H9 (cell line): ENCODE results near the gene PUM1. TPM values are rescaled to one million over a fixed set of nuclear protein-coding genes. Genes with fewer than 3 reads are reported as not detected.

Source experiments
- DNase-seq: peaks from one replicate; pipeline ENCODE4 v3.0.0-alpha.2; 2017
- H2AFZ ChIP-seq: one replicate; pipeline ENCODE4 v1.6.1; 2013; ENCODE audit warnings: mild to moderate bottlenecking, low read length, control low read depth, moderate library complexity
- H2AK5ac ChIP-seq: 2 replicates; pipeline ENCODE4 v1.6.1; 2013; ENCODE audit warnings: low read length, control low read depth, mixed read lengths; ENCODE audit not compliant: insufficient read length
- H2BK120ac ChIP-seq: one replicate; pipeline ENCODE4 v1.6.1; 2013; ENCODE audit warnings: low read depth, mild to moderate bottlenecking, low read length, control low read depth, inconsistent platforms; ENCODE audit not compliant: poor library complexity, severe bottlenecking
- H2BK12ac ChIP-seq: 2 replicates; pipeline ENCODE4 v1.6.1; 2013; ENCODE audit warnings: low read length, control low read depth, mixed read lengths, low read depth; ENCODE audit not compliant: insufficient read length
- H2BK15ac ChIP-seq: 2 replicates; pipeline ENCODE4 v1.6.1; 2013; ENCODE audit warnings: low read depth, low read length, control low read depth
- H2BK20ac ChIP-seq: one replicate; pipeline ENCODE4 v1.6.1; 2013; ENCODE audit warnings: low read depth, mild to moderate bottlenecking, low read length, control low read depth, inconsistent platforms; ENCODE audit not compliant: poor library complexity, severe bottlenecking
- H2BK5ac ChIP-seq: 2 replicates; pipeline ENCODE4 v1.6.1; 2013; ENCODE audit warnings: low read length, control low read depth, mixed read lengths; ENCODE audit not compliant: insufficient read length
- H3K14ac ChIP-seq: 2 replicates; pipeline ENCODE4 v1.6.1; 2013; ENCODE audit warnings: low read length, control low read depth; ENCODE audit not compliant: insufficient read depth
- H3K18ac ChIP-seq: 2 replicates; pipeline ENCODE4 v1.6.1; 2013; ENCODE audit warnings: low read depth, mild to moderate bottlenecking, mixed read lengths, low read length, control low read depth; ENCODE audit not compliant: insufficient read length
- H3K23ac ChIP-seq: 2 replicates; pipeline ENCODE4 v1.6.1; 2013; ENCODE audit warnings: low read length, control low read depth, mixed read lengths, low read depth; ENCODE audit not compliant: insufficient read length
- H3K23me2 ChIP-seq: 2 replicates; pipeline ENCODE4 v1.6.1; 2013; ENCODE audit warnings: low read depth, mild to moderate bottlenecking, mixed read lengths, low read length, control low read depth; ENCODE audit not compliant: insufficient read length, poor library complexity, severe bottlenecking
- H3K27ac ChIP-seq: 2 replicates; pipeline ENCODE4 v1.5.1; 2013; ENCODE audit warnings: low read length, control low read depth, mixed read lengths, low read depth; ENCODE audit not compliant: insufficient read length
- H3K27me3 ChIP-seq: 2 replicates; pipeline ENCODE4 v1.6.1; 2013; ENCODE audit warnings: low read length, control low read depth, inconsistent platforms; ENCODE audit not compliant: insufficient read depth
- H3K4ac ChIP-seq: 2 replicates; pipeline ENCODE4 v1.6.1; 2013; ENCODE audit warnings: low read depth, mild to moderate bottlenecking, control low read depth, inconsistent platforms, low read length, moderate library complexity
- H3K4me1 ChIP-seq: 2 replicates; pipeline ENCODE4 v1.6.1; 2013; ENCODE audit warnings: low read length, control low read depth, inconsistent platforms; ENCODE audit not compliant: insufficient read depth
- H3K4me2 ChIP-seq: 2 replicates; pipeline ENCODE4 v1.6.1; 2013; ENCODE audit warnings: low read length, control low read depth, mixed read lengths; ENCODE audit not compliant: insufficient read length, insufficient read depth
- H3K56ac ChIP-seq: 2 replicates; pipeline ENCODE4 v1.6.1; 2013; ENCODE audit warnings: low read depth, mild to moderate bottlenecking, mixed read lengths, low read length, control low read depth; ENCODE audit not compliant: insufficient read length
- H3K79me1 ChIP-seq: 2 replicates; pipeline ENCODE4 v1.6.1; 2013; ENCODE audit warnings: low read depth, mild to moderate bottlenecking, moderate library complexity, low read length, control low read depth, inconsistent platforms; ENCODE audit not compliant: insufficient read depth, poor library complexity, severe bottlenecking
- H3K79me2 ChIP-seq: 2 replicates; pipeline ENCODE4 v1.6.1; 2013; ENCODE audit warnings: low read length, control low read depth, inconsistent platforms; ENCODE audit not compliant: insufficient read depth
- H3K9ac ChIP-seq: 2 replicates; pipeline ENCODE4 v1.6.1; 2013; ENCODE audit warnings: low read length, control low read depth, mixed read lengths; ENCODE audit not compliant: insufficient read length; ENCODE audit errors: extremely low read depth
- H3K9me3 ChIP-seq: one replicate; pipeline ENCODE4 v1.6.1; 2013; ENCODE audit warnings: low read depth, low read length, inconsistent platforms; ENCODE audit not compliant: control insufficient read depth
- H3T11ph ChIP-seq: one replicate; pipeline ENCODE4 v1.6.1; 2013; ENCODE audit warnings: mild to moderate bottlenecking, low read length, control low read depth, inconsistent platforms
- H4K20me1 ChIP-seq: one replicate; pipeline ENCODE4 v1.6.1; 2013; ENCODE audit not compliant: control insufficient read depth, insufficient read length, insufficient read depth
- H4K5ac ChIP-seq: 2 replicates; pipeline ENCODE4 v1.6.1; 2013; ENCODE audit warnings: low read depth, mild to moderate bottlenecking, mixed read lengths, low read length, control low read depth; ENCODE audit not compliant: insufficient read length
- H4K8ac ChIP-seq: replicated peaks from 2 replicates; pipeline ENCODE4 v1.6.1; 2013; ENCODE audit warnings: low read length, control low read depth, mixed read lengths, low read depth; ENCODE audit not compliant: insufficient read length
- H4K91ac ChIP-seq: 2 replicates; pipeline ENCODE4 v1.6.1; 2013; ENCODE audit warnings: low read depth, mild to moderate bottlenecking, moderate library complexity, mixed read lengths, low read length, control low read depth; ENCODE audit not compliant: insufficient read length
- H3K27ac Mint-ChIP-seq, 3 experiments: 2 replicates in 2 of 3; 3 replicates in 1 of 3; pipeline ENCODE4 v1.8.0; 2020 to 2021; ENCODE audit warnings: mixed read lengths in 3 of 3, mild to moderate bottlenecking in 1 of 3, moderate library complexity in 1 of 3
- H3K27me3 Mint-ChIP-seq: 2 replicates; pipeline ENCODE4 v1.8.0; 2021; ENCODE audit warnings: low read depth, mild to moderate bottlenecking, moderate library complexity, mixed read lengths
- H3K36me3 Mint-ChIP-seq, 3 experiments: 2 replicates in 2 of 3; 3 replicates in 1 of 3; pipeline ENCODE4 v1.8.0; 2020 to 2021; ENCODE audit warnings: low read depth in 3 of 3, mixed read lengths in 3 of 3; ENCODE audit not compliant: insufficient read depth in 1 of 3
- H3K4me1 Mint-ChIP-seq, 2 experiments: 2 replicates each; pipeline ENCODE4 v1.8.0; 2020; ENCODE audit warnings: mixed read lengths in 2 of 2
- H3K4me3 Mint-ChIP-seq, 2 experiments: 2 replicates in 1 of 2; 3 replicates in 1 of 2; pipeline ENCODE4 v1.8.0; 2020 to 2021; ENCODE audit warnings: mild to moderate bottlenecking in 2 of 2, mixed read lengths in 2 of 2, moderate library complexity in 1 of 2
- H3K9me3 Mint-ChIP-seq, 2 experiments: 2 replicates in 1 of 2; 3 replicates in 1 of 2; pipeline ENCODE4 v1.8.0; 2020; ENCODE audit warnings: mild to moderate bottlenecking in 2 of 2, mixed read lengths in 2 of 2, moderate library complexity in 1 of 2
- WGBS: extraction: QIAGEN DNeasy Blood & Tissue Kit; methylation state at CpG from one replicate; pipeline ENCODE4 v1.1.7; 2013; ENCODE audit warnings: missing lambda C conversion rate, low lambda C conversion rate, mixed read lengths; ENCODE audit not compliant: insufficient read length; ENCODE audit errors: extremely low coverage; 5-methylcytosine and 5-hydroxymethylcytosine counted together
- total RNA-seq: library from RNA; stranded (reverse); gene quantifications from 2 replicates; pipeline ENCODE4 v1.2.1, GENCODE V29; 2021
- TF ChIP-seq, protein P1 (sequence below): fragments of 200-600 bp; sonication (generic); conservative IDR thresholded peaks from 3 replicates; pipeline ENCODE4 v1.8.0; 2021; ENCODE audit warnings: antibody characterized with exemption, mild to moderate bottlenecking

PUM1 gene
- total RNA-seq, 1 experiment from 2014 or later, result 164 TPM

DNA sequence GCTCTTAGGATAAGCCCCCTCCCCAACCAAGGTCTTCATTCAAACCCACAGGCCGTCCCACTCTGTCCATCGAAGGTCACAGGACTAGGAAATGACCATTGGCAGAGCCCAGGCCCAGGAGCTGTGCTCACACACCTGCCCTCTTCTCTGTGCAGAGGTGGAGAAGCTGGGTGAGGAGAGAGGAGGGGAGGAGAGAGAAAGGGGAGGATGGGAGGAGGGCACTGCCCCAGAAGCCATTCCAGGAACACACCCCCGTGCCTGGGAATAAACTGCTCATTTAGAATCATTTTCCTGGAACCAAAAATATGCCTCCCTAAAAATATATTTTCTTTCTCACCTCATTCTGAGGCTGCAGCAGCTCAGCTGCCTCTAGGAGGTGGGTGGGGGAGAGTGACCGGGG lies 150.6 kb downstream of the PUM1 start:
- H2BK120ac ChIP-seq, result no peak overlapping the region
- H3K79me2 ChIP-seq, result no peaks in the 10 kb centered on the region
- H2BK12ac ChIP-seq, result no peak overlapping the region
- no peak for DNase-seq
- H4K20me1 ChIP-seq, result no peaks in the 10 kb centered on the region
- H3K23me2 ChIP-seq, result no peaks in the 10 kb centered on the region
- no peaks in the 10 kb centered on the region for H3K79me1 ChIP-seq
- TF ChIP-seq, protein P1, sequence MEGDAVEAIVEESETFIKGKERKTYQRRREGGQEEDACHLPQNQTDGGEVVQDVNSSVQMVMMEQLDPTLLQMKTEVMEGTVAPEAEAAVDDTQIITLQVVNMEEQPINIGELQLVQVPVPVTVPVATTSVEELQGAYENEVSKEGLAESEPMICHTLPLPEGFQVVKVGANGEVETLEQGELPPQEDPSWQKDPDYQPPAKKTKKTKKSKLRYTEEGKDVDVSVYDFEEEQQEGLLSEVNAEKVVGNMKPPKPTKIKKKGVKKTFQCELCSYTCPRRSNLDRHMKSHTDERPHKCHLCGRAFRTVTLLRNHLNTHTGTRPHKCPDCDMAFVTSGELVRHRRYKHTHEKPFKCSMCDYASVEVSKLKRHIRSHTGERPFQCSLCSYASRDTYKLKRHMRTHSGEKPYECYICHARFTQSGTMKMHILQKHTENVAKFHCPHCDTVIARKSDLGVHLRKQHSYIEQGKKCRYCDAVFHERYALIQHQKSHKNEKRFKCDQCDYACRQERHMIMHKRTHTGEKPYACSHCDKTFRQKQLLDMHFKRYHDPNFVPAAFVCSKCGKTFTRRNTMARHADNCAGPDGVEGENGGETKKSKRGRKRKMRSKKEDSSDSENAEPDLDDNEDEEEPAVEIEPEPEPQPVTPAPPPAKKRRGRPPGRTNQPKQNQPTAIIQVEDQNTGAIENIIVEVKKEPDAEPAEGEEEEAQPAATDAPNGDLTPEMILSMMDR, result no peak
- no peak overlapping the region for H3K4me2 ChIP-seq
- Mint-ChIP-seq H3K4me1 (peaks cover 8 to 26% of the 10 kb centered on the region in 2 experiments), H3K4me3 (no peak overlapping the region), H3K36me3 (no peaks in the 10 kb centered on the region), H3K27ac (no peak overlapping the region; a peak in 1 of 7 replicates), H3K9me3 (no peaks in the 10 kb centered on the region), H3K27me3 (peaks cover 4% of the 10 kb centered on the region)
- no peak overlapping the region for H4K8ac ChIP-seq
- no peak overlapping the region for H4K91ac ChIP-seq
- H4K5ac ChIP-seq, result no peak overlapping the region
- no peak overlapping the region for H3K23ac ChIP-seq
- H3K9me3 ChIP-seq, result no peaks in the 10 kb centered on the region
- no CpG with 5 or more reads among the region's 4 CpGs for WGBS
- no peak overlapping the region for H3K27ac ChIP-seq
- H3K18ac ChIP-seq, result no peak overlapping the region
- H2AK5ac ChIP-seq, result no peak overlapping the region
- no peak overlapping the region for H2AFZ ChIP-seq
- H2BK15ac ChIP-seq, result no peak overlapping the region
- H3K4ac ChIP-seq, result no peak overlapping the region
- H3K9ac ChIP-seq, result no peak overlapping the region
- peaks cover 5% of the 10 kb centered on the region; the same call in 1 of the 2 replicates for H3K4me1 ChIP-seq
- H3K56ac ChIP-seq, result no peak overlapping the region
- H2BK5ac ChIP-seq, result no peak overlapping the region
- no peak overlapping the region for H3T11ph ChIP-seq
- H3K27me3 ChIP-seq, result no peaks in the 10 kb centered on the region
- H3K14ac ChIP-seq, result no peak overlapping the region; the same call in 1 of the 2 replicates
- no peak overlapping the region for H2BK20ac ChIP-seq
